HEK293T (cell line): Measurements from ENCODE around the gene CACYBP.

Source experiments
- SP1 ChIP-seq: fragments of 450-650 bp; IDR thresholded peaks from 2 replicates; pipeline ENCODE4 v1.6.1; 2017
- TF ChIP-seq, protein P1 (sequence below): fragments of 450-650 bp; IDR thresholded peaks from 2 replicates; pipeline ENCODE4 v1.6.1; 2016

GRCh38 chr1:174975764-174976163 is 24.0 kb upstream of the CACYBP start:
- TF ChIP-seq SP1, result no peak
- TF ChIP-seq, protein P1, sequence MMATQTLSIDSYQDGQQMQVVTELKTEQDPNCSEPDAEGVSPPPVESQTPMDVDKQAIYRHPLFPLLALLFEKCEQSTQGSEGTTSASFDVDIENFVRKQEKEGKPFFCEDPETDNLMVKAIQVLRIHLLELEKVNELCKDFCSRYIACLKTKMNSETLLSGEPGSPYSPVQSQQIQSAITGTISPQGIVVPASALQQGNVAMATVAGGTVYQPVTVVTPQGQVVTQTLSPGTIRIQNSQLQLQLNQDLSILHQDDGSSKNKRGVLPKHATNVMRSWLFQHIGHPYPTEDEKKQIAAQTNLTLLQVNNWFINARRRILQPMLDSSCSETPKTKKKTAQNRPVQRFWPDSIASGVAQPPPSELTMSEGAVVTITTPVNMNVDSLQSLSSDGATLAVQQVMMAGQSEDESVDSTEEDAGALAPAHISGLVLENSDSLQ, result no peak
